Measurements from ENCODE around the gene MIOS.

GRCh38 chr7:7612519-7612918 is 45.8 kb downstream of the MIOS start:
- TF ChIP-seq EZH2 (optimal IDR thresholded peaks at IDR 0.05; ENCODE audit: low read depth, low read length) (no peak), CTCF (IDR thresholded peaks at IDR 0.05; ENCODE audit: low read length) (no peak)

Measured in MM.1S (cell line).